Activated naive CD4-positive, alpha-beta T cell treated with anti-CD3 and anti-CD28 coated beads for 36 hours (primary cell): ENCODE data around the gene NPB. TPM values are rescaled to one million over a fixed set of nuclear protein-coding genes. Genes with fewer than 3 reads are reported as not detected.
A peak's percentile ranks its signal among the peaks of the same experiment; 100 is the strongest.

ENCODE experiments used
- CTCF ChIA-PET: fragments of 350-600 bp; sonication (Branson Sonifier 250); formaldehyde crosslinking; loops from one replicate; lab custom pipeline; 2021; ENCODE audit warnings: antibody characterized with exemption; lab: Charles Lee
- DNase-seq: peaks from one replicate; pipeline ENCODE4 v3.0.0-alpha.2; 2020
- H3K27ac Mint-ChIP-seq: one replicate; pipeline ENCODE4 v1.8.0; 2021; ENCODE audit warnings: mild to moderate bottlenecking, mixed read lengths
- H3K27me3 Mint-ChIP-seq: one replicate; pipeline ENCODE4 v1.8.0; 2021; ENCODE audit warnings: low read depth, mixed read lengths
- H3K36me3 Mint-ChIP-seq: one replicate; pipeline ENCODE4 v1.8.0; 2021; ENCODE audit warnings: low read depth, mixed read lengths
- H3K4me1 Mint-ChIP-seq: one replicate; pipeline ENCODE4 v1.8.0; 2021; ENCODE audit warnings: low read depth, mixed read lengths
- H3K4me3 Mint-ChIP-seq: one replicate; pipeline ENCODE4 v1.8.0; 2021; ENCODE audit warnings: mild to moderate bottlenecking, moderate library complexity, mixed read lengths
- H3K9me3 Mint-ChIP-seq: one replicate; pipeline ENCODE4 v1.8.0; 2021; ENCODE audit warnings: mixed read lengths
- intact Hi-C: fragments of 100-400 bp; cut with micrococcal nuclease; formaldehyde crosslinking; loops from one replicate; pipeline ENCODE4 v1.15.1; 2023
- total RNA-seq, 2 experiments: library from RNA; stranded (reverse); gene quantifications; one replicate each; pipeline ENCODE4 v1.2.3, GENCODE V29; 2021

The NPB gene
- total RNA-seq, 2 experiments from 2014 or later: 0.12 to 0.19 TPM

DNA sequence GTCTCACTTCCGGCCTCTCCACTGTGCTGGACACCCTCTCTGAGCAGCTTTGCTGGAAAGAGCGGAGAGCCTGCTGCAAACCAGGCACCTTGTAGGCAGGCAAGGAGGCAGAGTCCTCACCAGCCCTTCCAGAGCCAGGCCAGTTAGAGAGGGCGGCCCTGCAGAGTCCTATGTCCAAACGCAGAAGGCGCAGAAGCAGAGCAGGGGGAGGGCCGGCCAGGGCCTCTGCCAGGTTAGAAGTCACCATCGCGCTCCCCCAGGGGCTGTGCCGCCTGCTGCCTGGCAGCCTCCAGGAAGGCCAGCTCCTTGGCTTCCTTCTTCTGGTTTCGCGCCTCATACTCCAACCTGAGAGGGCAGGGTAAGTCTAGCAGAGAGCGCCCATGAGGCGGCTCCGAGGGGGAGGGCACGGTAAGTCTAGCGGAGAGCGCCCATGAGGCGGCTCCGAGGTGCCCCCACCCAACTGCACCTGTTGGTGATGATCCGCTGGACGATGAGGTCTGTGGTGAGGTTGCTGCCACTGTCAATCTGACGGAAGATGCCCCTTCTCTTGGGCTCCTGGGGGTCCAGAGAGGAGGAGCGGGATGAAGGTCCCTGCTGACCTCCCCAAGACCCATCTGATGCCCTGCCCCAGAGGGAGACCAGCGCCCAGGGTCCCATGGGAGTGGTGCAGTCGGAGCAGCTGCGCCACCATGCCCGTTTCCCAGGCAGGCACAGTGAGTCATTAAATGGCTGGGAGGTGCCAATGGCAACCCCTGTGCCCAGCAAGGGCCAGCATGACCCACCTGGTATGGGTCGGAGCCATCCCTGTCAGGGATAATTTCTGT, 2.8 kb downstream of the NPB start:
- intact Hi-C loops: no loop called here
- DNase-seq: no peak
- Mint-ChIP-seq H3K4me1 (peaks cover 8% of the 10 kb centered on the region), H3K36me3 (peaks cover 10% of the 10 kb centered on the region), H3K27me3 (peaks cover 9% of the 10 kb centered on the region), H3K27ac (no peak overlapping the region), H3K4me3 (no peak overlapping the region), H3K9me3 (no peaks in the 10 kb centered on the region)
- CTCF ChIA-PET: no interaction called here

DNA sequence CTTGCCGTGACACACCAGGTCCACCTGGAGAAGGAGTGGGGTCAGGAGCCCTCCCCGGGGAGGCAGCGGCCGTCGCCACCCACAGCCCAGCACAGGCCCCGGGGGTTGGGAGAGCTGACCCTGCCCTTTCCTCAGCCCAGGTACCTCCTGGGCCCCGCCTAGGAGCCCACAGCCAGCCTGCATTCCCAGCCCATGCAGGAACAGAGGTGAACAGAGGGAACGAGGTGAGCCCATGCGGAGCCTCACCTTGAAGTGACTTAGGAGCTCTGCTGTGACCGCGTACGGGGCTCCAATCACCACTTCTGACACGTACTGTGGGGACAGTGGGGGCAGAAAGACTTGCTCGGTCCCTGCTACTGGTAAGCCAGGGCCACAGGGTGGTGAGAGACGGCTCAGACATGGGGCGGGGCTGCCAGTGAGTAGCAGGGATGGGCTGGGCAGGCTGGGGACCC, 3.4 kb downstream of the NPB start:
- Mint-ChIP-seq H3K27ac (no peak overlapping the region), H3K4me1 (peaks cover 13% of the 10 kb centered on the region), H3K36me3 (peaks cover 3% of the 10 kb centered on the region), H3K27me3 (peaks cover 9% of the 10 kb centered on the region), H3K9me3 (no peaks in the 10 kb centered on the region), H3K4me3 (no peak overlapping the region)
- CTCF ChIA-PET: no interaction called here
- DNase-seq: no peak
- intact Hi-C loops: no loop called here

DNA sequence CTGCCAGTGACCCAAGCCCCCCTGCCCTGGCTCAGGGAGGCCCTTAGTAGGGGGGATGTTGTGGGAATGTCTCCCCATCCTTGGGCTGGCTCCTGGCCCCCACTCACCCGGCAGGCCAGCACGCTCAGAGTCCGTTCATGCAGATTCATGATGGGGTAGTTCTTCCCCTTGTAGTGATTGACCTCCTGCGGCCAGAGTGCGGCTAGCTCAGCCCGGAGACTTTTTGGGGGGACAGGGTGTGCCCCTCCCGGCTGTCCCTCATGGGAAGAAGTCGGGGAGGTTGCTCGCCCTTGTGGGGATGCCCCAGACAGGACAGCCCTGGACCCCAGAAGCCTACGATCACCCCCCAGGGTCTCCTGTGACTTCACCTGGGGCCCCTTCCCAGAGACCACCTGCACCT, 4.0 kb downstream of the NPB start:
- intact Hi-C loops: no loop called here
- Mint-ChIP-seq H3K4me3 (no peak overlapping the region), H3K4me1 (peaks cover 12% of the 10 kb centered on the region), H3K36me3 (peaks cover under 1% of the 10 kb centered on the region), H3K27ac (no peak overlapping the region), H3K27me3 (peaks cover 6% of the 10 kb centered on the region), H3K9me3 (no peaks in the 10 kb centered on the region)
- CTCF ChIA-PET: no interaction called here
- no peak for DNase-seq

DNA sequence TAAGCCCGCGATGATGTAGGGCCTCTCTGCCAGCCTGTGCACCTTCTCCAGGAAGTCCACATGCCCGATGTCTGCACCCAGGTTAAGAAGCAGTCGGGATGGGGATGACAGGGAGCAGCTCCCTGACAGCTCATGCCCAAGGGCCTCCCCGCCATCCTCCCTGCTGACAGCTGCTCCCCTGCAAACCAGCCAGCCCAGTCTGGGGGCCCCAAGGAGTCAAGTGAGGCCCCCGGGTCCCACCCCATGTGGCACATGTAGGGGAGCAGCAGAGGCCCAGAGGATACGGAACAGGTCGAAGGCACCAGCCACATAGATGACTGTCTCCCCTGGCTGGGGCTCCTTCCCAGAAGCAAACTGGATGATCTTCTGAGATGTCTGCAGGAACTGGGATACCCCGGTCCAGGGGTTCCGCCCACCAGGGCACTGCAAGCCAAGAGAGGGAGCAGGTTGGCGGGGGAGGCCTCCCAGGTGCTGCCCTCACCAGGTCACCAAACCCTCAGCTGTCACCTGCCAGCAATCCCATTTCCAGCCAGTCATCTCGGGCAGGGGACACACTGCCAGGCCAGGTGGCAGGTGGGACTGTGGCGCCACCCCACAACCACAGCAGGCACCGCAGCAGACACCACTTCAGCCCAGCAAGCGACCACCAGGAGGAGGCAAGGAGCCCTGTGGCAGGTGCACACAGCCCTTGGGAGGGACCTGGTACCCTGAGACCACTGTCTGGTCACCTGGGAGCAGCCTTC, 4.6 kb downstream of the NPB start:
- DNase-seq: no peak
- no peaks in the 10 kb centered on the region for H3K9me3 Mint-ChIP-seq
- no peak overlapping the region for H3K4me3 Mint-ChIP-seq
- peaks cover under 1% of the 10 kb centered on the region for H3K36me3 Mint-ChIP-seq
- CTCF ChIA-PET: no interaction called here
- intact Hi-C loops: no loop called here
- no peak overlapping the region for H3K27ac Mint-ChIP-seq
- H3K27me3 Mint-ChIP-seq: no peaks in the 10 kb centered on the region
- peaks cover 9% of the 10 kb centered on the region for H3K4me1 Mint-ChIP-seq

DNA sequence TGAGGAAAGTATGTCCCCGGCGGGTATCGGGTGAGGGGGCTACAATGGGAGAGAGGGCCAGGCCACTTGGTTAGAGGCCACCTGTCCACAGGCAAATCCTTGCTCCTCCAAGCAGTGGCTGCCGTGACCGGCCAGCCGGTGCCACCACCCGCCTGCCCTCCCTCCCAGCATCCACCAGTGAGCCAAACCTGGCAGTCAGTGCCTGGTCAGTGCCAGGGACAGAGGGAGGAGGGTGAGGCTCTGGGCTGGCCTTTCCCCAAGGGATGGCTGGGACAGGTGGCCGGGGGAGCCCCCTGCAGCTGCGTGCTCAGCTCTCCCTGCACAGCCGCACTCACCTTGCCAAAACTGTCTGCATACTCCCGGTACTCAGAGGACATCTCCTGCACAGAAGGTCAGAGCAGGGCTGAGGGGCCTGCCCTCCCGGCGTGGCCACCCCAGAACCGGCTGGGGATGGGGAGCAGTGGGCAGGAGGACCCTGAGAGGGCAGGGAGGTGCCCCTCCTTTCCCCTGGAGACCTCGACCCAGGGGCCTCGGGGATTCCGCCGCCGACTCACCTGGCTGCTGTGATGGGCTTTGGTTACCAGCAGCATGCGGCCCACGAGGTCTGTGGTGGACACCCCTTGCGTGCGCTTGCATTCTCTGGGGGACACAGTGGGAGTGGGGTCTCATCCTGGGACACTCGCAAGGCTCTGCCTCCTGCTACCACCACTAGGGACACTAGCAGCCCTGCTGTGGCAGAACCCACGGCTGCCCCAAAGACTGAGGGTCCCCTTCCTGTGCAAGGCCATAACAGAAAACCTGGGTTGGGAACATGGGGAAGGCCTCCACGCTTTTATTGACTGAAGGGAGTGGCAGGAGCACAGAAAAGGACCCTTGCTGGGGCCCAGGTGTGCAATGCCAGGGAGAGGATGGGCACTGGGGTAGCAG, 5.4 kb downstream of the NPB start:
- no peak overlapping the region for H3K27ac Mint-ChIP-seq
- H3K36me3 Mint-ChIP-seq: peaks cover 1% of the 10 kb centered on the region
- no peaks in the 10 kb centered on the region for H3K27me3 Mint-ChIP-seq
- peaks cover 12% of the 10 kb centered on the region for H3K4me1 Mint-ChIP-seq
- CTCF ChIA-PET: interaction anchor here (0.6 kb wide), 1 partner anchor 56 kb away, joined by 3 read pairs; no protein-coding TSS in a partner anchor
- H3K4me3 Mint-ChIP-seq: no peak overlapping the region
- H3K9me3 Mint-ChIP-seq: no peaks in the 10 kb centered on the region
- intact Hi-C loops: no loop called here
- no peak for DNase-seq

DNA sequence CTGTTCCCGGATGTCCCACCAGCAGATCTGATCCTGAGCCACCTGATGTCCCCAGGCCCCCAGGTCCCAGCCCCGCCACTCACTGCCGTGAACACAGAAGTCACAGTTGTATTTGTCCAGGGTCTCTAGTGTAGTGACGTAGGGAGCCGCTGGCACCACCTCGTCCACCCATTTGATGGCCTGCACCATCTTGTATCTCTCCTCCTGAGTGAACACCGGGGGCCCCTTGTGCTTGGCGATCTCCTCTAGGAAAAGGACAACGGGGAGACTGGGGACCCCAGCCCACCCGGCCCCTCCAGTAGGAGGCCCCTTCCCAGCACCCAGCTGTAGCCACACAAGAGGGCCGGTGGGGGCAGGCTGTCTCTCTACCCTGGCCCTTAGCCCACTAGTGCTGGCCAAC, 6.8 kb downstream of the NPB start:
- no peak for DNase-seq
- no peak overlapping the region for H3K4me3 Mint-ChIP-seq
- no peak overlapping the region for H3K27ac Mint-ChIP-seq
- H3K9me3 Mint-ChIP-seq: no peaks in the 10 kb centered on the region
- intact Hi-C loops: no loop called here
- peaks cover 7% of the 10 kb centered on the region for H3K36me3 Mint-ChIP-seq
- H3K27me3 Mint-ChIP-seq: no peaks in the 10 kb centered on the region
- peaks cover 14% of the 10 kb centered on the region for H3K4me1 Mint-ChIP-seq
- CTCF ChIA-PET: no interaction called here

DNA sequence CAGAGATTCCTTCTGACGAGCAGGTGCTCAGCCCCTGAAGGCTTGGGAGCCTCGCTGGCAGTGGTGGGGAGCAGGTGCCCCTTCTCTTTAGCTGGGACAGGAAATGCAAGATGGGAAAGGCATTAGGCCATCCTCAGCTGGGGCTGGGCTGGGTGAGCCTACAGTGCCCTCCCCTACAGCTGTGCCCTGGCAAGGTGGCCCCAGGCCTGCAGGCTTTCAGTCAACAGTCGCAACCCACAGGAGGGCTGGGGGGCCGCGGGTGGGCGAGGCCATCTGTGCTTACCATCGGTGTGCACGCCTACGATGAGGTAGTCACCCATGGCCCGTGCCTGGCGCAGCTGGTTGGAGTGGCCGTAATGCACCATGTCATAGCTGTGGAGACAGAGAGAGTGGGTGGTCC, 7.2 kb downstream of the NPB start:
- Mint-ChIP-seq H3K27me3 (no peaks in the 10 kb centered on the region), H3K4me3 (peak overlapping the region; percentile 21), H3K36me3 (peaks cover 7% of the 10 kb centered on the region), H3K27ac (no peak overlapping the region), H3K9me3 (no peaks in the 10 kb centered on the region), H3K4me1 (peaks cover 14% of the 10 kb centered on the region)
- CTCF ChIA-PET: interaction anchor here (1.0 kb wide), 1 partner anchor 10 kb away, joined by 3 read pairs; no protein-coding TSS in a partner anchor
- DNase-seq: no peak
- intact Hi-C loops: no loop called here

DNA sequence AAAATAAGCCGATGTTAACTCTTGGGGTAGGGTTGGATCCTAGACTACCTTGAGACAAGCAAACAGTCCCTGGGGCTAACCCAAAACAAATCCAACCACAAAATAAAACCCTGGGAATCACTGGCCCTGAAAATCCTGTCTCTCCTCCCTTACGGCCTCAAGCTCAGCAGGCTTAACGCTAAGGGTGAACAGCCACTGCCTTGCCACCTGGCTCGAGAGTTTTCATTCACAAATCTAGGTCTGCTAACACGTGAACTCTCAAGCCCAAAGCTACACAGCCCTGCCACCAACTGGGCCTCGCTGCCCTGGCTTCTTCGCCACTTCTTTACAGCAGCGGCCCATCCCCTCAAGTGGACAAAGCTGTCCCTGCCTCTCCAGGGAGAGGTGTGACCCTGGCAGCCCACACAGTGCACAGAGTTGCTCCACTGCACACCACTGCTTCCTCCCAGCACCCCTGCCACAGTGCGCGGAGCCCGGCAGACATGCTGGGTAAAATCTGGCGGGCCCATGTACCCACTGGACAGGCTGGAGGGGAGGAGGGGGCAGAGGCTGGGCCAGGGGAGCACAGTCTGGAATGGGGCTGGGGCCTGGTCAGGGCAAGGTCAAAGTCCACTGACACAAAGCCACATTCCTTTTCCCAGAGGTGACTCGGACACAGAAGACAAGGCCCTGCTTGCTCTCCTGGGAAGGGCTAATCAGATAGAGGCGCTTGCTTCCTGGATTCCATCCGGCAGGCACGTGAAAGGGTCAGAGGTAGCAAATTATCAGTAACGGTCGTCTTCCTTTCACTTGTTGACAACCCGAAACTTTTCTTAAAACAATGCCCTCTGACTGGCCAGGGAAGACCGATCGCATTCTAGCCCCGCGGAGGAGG, 8.2 kb downstream of the NPB start:
- Mint-ChIP-seq H3K9me3 (no peaks in the 10 kb centered on the region), H3K4me1 (peaks cover 14% of the 10 kb centered on the region), H3K27ac (no peak overlapping the region), H3K27me3 (no peaks in the 10 kb centered on the region), H3K4me3 (peak overlapping the region; percentile 79), H3K36me3 (peaks cover 10% of the 10 kb centered on the region)
- intact Hi-C loops: loop anchor here (2.0 kb wide), 1 partner anchor 39 kb away; the partner anchor contains the start of gene ARHGDIA
- CTCF ChIA-PET: interaction anchor here (1.0 kb wide), 1 partner anchor 11 kb away, joined by 3 read pairs; no protein-coding TSS in a partner anchor
- DNase-seq: no peak

DNA sequence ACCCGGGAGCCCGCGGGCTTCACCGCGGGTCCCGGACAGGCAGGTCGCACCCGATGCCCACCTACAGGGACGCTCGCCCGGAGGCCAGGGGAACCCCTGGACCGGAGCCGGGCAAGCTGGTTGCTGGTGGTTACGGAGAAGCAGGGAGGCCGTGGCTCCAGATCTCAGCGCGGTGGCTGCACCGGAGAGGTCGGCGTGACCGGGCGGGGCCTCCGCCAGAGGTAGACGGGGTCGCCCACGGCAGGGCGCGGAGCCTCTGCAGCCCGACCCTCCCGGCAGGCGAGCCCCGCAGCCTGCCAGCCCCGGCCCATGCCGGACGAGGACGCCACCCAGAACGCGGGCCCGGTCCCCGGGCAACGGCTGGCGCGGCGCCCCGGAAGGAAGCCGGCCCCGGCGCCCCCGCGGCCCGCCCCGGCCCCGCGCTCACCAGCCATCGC, 8.8 kb downstream of the NPB start:
- Mint-ChIP-seq H3K4me3 (peak overlapping the region; percentile 79), H3K36me3 (peaks cover 13% of the 10 kb centered on the region), H3K27me3 (no peaks in the 10 kb centered on the region), H3K9me3 (no peaks in the 10 kb centered on the region), H3K27ac (no peak overlapping the region), H3K4me1 (peaks cover 16% of the 10 kb centered on the region)
- intact Hi-C loops: loop anchor here (2.0 kb wide), 1 partner anchor 40 kb away; the partner anchor contains the start of gene ARHGDIA
- CTCF ChIA-PET: interaction anchor here (0.6 kb wide), 1 partner anchor 235 kb away, joined by 3 read pairs; no protein-coding TSS in a partner anchor
- DNase-seq: no peak

DNA sequence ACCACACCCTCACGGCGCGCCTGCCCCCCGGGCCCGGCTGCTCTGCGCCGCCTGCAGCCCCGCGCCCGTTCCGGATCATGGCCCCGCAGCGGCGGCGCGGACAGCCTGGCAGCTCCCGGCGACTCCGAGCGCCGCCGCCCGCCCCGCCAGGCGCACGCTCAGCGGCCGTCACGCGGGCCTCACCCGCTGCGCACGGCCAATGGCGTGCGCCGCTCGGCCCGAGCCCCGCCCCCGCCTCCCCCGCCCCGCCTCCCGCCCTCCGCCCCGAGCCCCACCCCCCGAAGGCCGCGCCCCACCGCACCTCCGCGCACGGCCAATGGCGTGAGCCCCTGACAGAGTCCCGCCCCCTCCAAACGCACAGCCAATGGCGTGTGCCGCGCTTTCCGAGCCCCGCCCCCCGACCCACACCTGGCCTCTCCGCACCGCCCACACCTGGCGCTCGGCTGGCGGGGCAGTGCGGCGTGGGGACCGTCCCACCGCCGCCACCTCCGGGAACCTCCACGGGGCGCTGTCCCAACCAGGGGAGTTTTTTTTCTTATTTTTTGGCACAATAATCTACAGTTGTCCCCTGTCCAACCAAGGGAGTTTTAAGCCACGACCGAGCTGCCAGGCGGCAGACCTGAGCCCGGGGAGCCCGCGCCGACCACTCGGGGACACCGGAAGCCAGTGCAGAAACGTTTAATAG, 9.4 kb downstream of the NPB start, which contains the start of gene PCYT2:
TSS of gene PCYT2 (minus strand) at position 123 of the 685 bp plus-strand sequence. CDS start at position 79, 44 bp downstream.
- DNase-seq: peak; percentile 95
- H3K27me3 Mint-ChIP-seq: no peaks in the 10 kb centered on the region
- no peak within 1 kb of the TSS for H3K27ac Mint-ChIP-seq
- intact Hi-C loops: loop anchor here (2.0 kb wide), 1 partner anchor 41 kb away; the partner anchor contains the start of gene ARHGDIA
- no peaks in the 10 kb centered on the region for H3K9me3 Mint-ChIP-seq
- peaks cover 22% of the 10 kb centered on the region for H3K4me1 Mint-ChIP-seq
- CTCF ChIA-PET: interaction anchor here (0.6 kb wide), 1 partner anchor 236 kb away, joined by 3 read pairs; no protein-coding TSS in a partner anchor
- peak within 1 kb of the TSS; percentile 79 for H3K4me3 Mint-ChIP-seq
- H3K36me3 Mint-ChIP-seq: peaks cover 14% of the 10 kb centered on the region
